SK-N-MC (cell line): ENCODE data around the gene OSGIN1.

Experiments
- EZH2 ChIP-seq: fragments of 200-600 bp; sonication (generic); IDR thresholded peaks from one replicate; pipeline ENCODE4 v1.6.1; 2017; ENCODE audit warnings: antibody characterized with exemption
- FOXP2 ChIP-seq: optimal IDR thresholded peaks from 2 replicates; pipeline ENCODE3; 2011; ENCODE audit warnings: mild to moderate bottlenecking, moderate library complexity; ENCODE audit not compliant: insufficient read depth; ENCODE audit errors: extremely low read length, control extremely low read depth
- POLR2AphosphoS5 ChIP-seq: IDR thresholded peaks from 2 replicates; pipeline ENCODE4 v1.6.1; 2012; ENCODE audit warnings: mild to moderate bottlenecking, low read depth, low read length, borderline replicate concordance

- TF ChIP-seq EZH2 (no peak), POLR2AphosphoS5 (no peak), FOXP2 (no peak)
These were observed 15.3 kb downstream of the OSGIN1 start for GRCh38 chr16:83968306-83968851.
